Common myeloid progenitor, CD34-positive (primary cell): ENCODE measurements around the gene PLEKHH3.

Experiments used
- CTCF ChIA-PET: fragments of 350-600 bp; sonication (Branson Sonifier 250); formaldehyde crosslinking; loops from one replicate; lab custom pipeline; 2021; ENCODE audit warnings: antibody characterized with exemption; lab: Charles Lee
- POLR2A ChIA-PET: fragments of 350-600 bp; sonication (Branson Sonifier 250); formaldehyde crosslinking; loops from one replicate; lab custom pipeline; 2021; ENCODE audit warnings: antibody characterized with exemption; lab: Charles Lee
- DNase-seq, 3 donors: peaks; one replicate each; pipeline versions ENCODE4 v3.0.0 to v3.0.0-alpha.2; 2013
- H3K27ac ChIP-seq, 2 experiments: 1 replicate in 1 of 2; 2 replicates in 1 of 2; pipeline ENCODE4 v1.7.0; 2013; ENCODE audit warnings: inconsistent platforms in 2 of 2, low read length in 2 of 2, mild to moderate bottlenecking in 2 of 2, low read depth in 1 of 2, moderate library complexity in 1 of 2; ENCODE audit not compliant: severe bottlenecking in 2 of 2, insufficient read depth in 1 of 2, poor library complexity in 1 of 2
- H3K27me3 ChIP-seq, 5 experiments: replicated peaks in 2 of 5; 1 replicate in 3 of 5; 2 replicates in 2 of 5; pipeline versions ENCODE4 v1.6.1 to v1.7.0; 2013; ENCODE audit warnings: low read length in 4 of 5, mild to moderate bottlenecking in 2 of 5, moderate library complexity in 2 of 5, inconsistent platforms in 1 of 5; ENCODE audit not compliant: insufficient read depth in 5 of 5, control insufficient read depth in 4 of 5
- H3K36me3 ChIP-seq, 4 experiments: 1 replicate in 2 of 4; 2 replicates in 2 of 4; pipeline versions ENCODE4 v1.6.1 to v1.7.0; 2013; ENCODE audit warnings: low read length in 3 of 4, control low read depth in 1 of 4, mild to moderate bottlenecking in 1 of 4; ENCODE audit not compliant: control insufficient read depth in 4 of 4, insufficient read depth in 4 of 4
- H3K4me1 ChIP-seq, 4 experiments: 1 replicate in 3 of 4; 2 replicates in 1 of 4; pipeline versions ENCODE4 v1.6.1 to v1.7.1; 2013; ENCODE audit warnings: low read length in 3 of 4, mild to moderate bottlenecking in 3 of 4, control low read depth in 1 of 4, inconsistent platforms in 1 of 4, moderate library complexity in 1 of 4; ENCODE audit not compliant: control insufficient read depth in 4 of 4, insufficient read depth in 4 of 4; ENCODE audit errors: control extremely low read depth in 1 of 4
- H3K4me3 ChIP-seq, 7 experiments: 1 replicate in 4 of 7; 2 replicates in 3 of 7; pipeline versions ENCODE4 v1.5.1 to v1.7.0; 2013; ENCODE audit warnings: mild to moderate bottlenecking in 7 of 7, low read length in 6 of 7, moderate library complexity in 6 of 7, inconsistent platforms in 2 of 7, low read depth in 2 of 7, control low read depth in 1 of 7; ENCODE audit not compliant: insufficient read depth in 4 of 7, control insufficient read depth in 1 of 7; ENCODE audit errors: extremely low read depth in 1 of 7
- H3K9me3 ChIP-seq, 5 experiments: 1 replicate in 4 of 5; 2 replicates in 1 of 5; pipeline versions ENCODE4 v1.6.1 to v1.7.1; 2013; ENCODE audit warnings: low read length in 4 of 5, mild to moderate bottlenecking in 2 of 5, inconsistent platforms in 1 of 5, low read depth in 1 of 5, moderate library complexity in 1 of 5; ENCODE audit not compliant: control insufficient read depth in 4 of 5, insufficient read depth in 2 of 5; ENCODE audit errors: control extremely low read depth in 1 of 5
- WGBS: methylation state at CpG from one replicate; pipeline ENCODE4 v1.1.5; 2013; ENCODE audit not compliant: insufficient coverage; 5-methylcytosine and 5-hydroxymethylcytosine counted together

PLEKHH3 gene

DNA sequence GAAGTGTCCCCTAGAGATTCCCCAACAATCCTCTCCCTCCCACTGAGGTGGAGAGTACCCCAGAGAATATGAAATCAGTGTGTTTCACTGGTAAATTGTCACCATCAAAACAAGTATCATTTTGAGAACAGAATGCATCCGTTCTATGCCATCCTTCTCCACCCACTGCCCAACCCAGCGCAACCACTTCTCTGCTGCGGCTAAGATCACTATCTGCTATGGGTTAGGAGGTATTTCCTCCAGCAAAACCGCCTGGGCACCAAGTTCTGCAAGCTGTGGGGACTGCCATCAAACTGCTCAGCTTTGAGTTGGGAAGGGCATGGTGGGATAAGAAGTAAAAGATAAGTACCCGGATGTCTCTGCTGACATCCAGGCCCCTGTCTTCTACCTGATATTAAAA lies 29.9 kb upstream of the PLEKHH3 start:
- Histone ChIP-seq H3K9me3 (no peaks in the 10 kb centered on the region), H3K4me1 (peaks cover 0 to 16% (median 5%) of the 10 kb centered on the region in 4 experiments), H3K36me3 (peaks cover 28 to 88% (median 62%) of the 10 kb centered on the region in 4 experiments), H3K27ac (no peak overlapping the region), H3K4me3 (no peak overlapping the region), H3K27me3 (peaks cover 0 to 33% (median 4%) of the 10 kb centered on the region in 5 experiments)
- ChIA-PET POLR2A (interaction anchor here (0.6 kb wide), 1 partner anchor 129 kb away, joined by 3 read pairs; the partner anchor contains the start of gene PSMC3IP), CTCF (interaction anchor here (0.6 to 1.1 kb wide), 2 partner anchors 12 to 24 kb away, joined by 3 read pairs; partner anchors contain the start of gene CNTNAP1)
- DNase-seq = peak; percentile 81 to 90 (median 87)
- no CpG with 5 or more reads among the region's 5 CpGs for WGBS

GRCh38 chr17:42704837-42705494 lies 28.2 kb upstream of the PLEKHH3 start:
- Histone ChIP-seq H3K4me1 (peaks cover 0 to 16% (median 5%) of the 10 kb centered on the region in 4 experiments), H3K4me3 (no peak overlapping the region), H3K9me3 (no peaks in the 10 kb centered on the region), H3K27ac (no peak overlapping the region), H3K36me3 (peaks cover 28 to 87% (median 66%) of the 10 kb centered on the region in 4 experiments), H3K27me3 (peaks cover 0 to 39% (median 4%) of the 10 kb centered on the region in 5 experiments)
- CTCF ChIA-PET = no interaction called here
- WGBS = 96% methylated on average over 4 of the region's 8 CpGs
- DNase-seq = no peak
- POLR2A ChIA-PET = no interaction called here

GRCh38 chr17:42704490-42704836 lies 27.7 kb upstream of the PLEKHH3 start:
- WGBS = 90% methylated on average over 4 of the region's 5 CpGs
- DNase-seq = no peak
- Histone ChIP-seq H3K4me3 (no peak overlapping the region), H3K36me3 (peaks cover 25 to 82% (median 62%) of the 10 kb centered on the region in 4 experiments), H3K27ac (no peak overlapping the region), H3K9me3 (no peaks in the 10 kb centered on the region), H3K27me3 (peaks cover 0 to 34% (median 4%) of the 10 kb centered on the region in 5 experiments), H3K4me1 (peaks cover 0 to 16% (median 5%) of the 10 kb centered on the region in 4 experiments)
- ChIA-PET CTCF (no interaction called here), POLR2A (no interaction called here)

DNA sequence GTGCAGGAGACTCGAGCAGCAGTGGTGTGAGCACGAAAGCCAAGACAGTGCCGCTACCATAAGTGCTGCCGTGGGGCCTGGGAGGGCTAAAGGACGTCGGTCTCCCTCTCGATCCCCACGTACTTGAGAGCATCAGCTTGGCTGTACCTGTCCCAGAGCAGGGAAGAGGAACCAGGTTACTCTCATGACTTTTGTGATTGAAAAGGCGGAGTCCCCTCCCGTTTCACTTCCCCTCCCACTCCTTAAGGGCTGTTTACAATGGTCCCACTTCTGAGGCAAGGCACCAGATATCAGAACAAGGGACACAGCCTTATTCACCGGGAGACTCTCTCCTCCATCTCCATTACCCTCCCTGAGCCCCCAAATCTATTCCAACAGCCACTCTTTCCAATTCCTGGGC lies 25.7 kb upstream of the PLEKHH3 start:
- Histone ChIP-seq H3K36me3 (peaks cover 16 to 68% (median 45%) of the 10 kb centered on the region in 4 experiments), H3K27me3 (peaks cover 0 to 32% (median 4%) of the 10 kb centered on the region in 5 experiments), H3K9me3 (no peaks in the 10 kb centered on the region), H3K4me3 (no peak overlapping the region), H3K27ac (no peak overlapping the region), H3K4me1 (peaks cover 0 to 11% (median 5%) of the 10 kb centered on the region in 4 experiments)
- WGBS = 99% methylated on average over 11 of the region's 11 CpGs
- ChIA-PET POLR2A (no interaction called here), CTCF (no interaction called here)
- DNase-seq = no peak

GRCh38 chr17:42700586-42701289 lies 23.9 kb upstream of the PLEKHH3 start:
- H3K4me3 ChIP-seq = no peak overlapping the region
- CTCF ChIA-PET = no interaction called here
- H3K4me1 ChIP-seq = no peaks in the 10 kb centered on the region
- no peak for DNase-seq
- WGBS = 100% methylated on average over 4 of the region's 10 CpGs
- no peaks in the 10 kb centered on the region for H3K9me3 ChIP-seq
- no peak overlapping the region for H3K27ac ChIP-seq
- POLR2A ChIA-PET = interaction anchor here (0.6 kb wide), 1 partner anchor 122 kb away, joined by 9 read pairs; no protein-coding TSS in a partner anchor
- H3K36me3 ChIP-seq = peaks cover 8 to 63% (median 38%) of the 10 kb centered on the region in 4 experiments
- H3K27me3 ChIP-seq = peaks cover 0 to 32% (median 4%) of the 10 kb centered on the region in 5 experiments

DNA sequence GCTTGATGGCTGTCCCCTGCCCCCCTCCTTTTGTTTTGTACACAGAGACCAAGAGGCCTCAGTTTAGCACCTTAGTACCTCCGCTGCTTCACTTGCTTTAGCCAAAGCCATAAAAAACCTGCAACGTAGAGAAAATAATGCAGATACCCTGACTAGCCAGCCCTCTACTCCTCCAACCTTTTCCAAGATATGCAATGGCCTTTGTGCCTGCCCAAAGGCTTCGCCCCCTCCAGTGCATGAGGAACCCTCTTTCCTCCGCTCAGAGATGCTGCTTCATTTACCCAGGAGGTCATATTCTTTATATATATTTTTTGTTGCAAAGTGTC lies 22.6 kb upstream of the PLEKHH3 start:
- Histone ChIP-seq H3K27ac (no peak overlapping the region), H3K4me3 (no peak overlapping the region), H3K9me3 (no peaks in the 10 kb centered on the region), H3K4me1 (no peaks in the 10 kb centered on the region), H3K36me3 (peaks cover 4 to 50% (median 26%) of the 10 kb centered on the region in 4 experiments), H3K27me3 (peaks cover 0 to 25% (median 0%) of the 10 kb centered on the region in 5 experiments)
- CTCF ChIA-PET = interaction anchor here (1.0 kb wide), 1 partner anchor 8 kb away, joined by 3 read pairs; no protein-coding TSS in a partner anchor
- DNase-seq = no peak
- WGBS = 100% methylated on average over 2 of the region's 4 CpGs
- POLR2A ChIA-PET = no interaction called here
